ENCODE measurements around the gene FOXQ1.

FOXQ1 gene

DNA sequence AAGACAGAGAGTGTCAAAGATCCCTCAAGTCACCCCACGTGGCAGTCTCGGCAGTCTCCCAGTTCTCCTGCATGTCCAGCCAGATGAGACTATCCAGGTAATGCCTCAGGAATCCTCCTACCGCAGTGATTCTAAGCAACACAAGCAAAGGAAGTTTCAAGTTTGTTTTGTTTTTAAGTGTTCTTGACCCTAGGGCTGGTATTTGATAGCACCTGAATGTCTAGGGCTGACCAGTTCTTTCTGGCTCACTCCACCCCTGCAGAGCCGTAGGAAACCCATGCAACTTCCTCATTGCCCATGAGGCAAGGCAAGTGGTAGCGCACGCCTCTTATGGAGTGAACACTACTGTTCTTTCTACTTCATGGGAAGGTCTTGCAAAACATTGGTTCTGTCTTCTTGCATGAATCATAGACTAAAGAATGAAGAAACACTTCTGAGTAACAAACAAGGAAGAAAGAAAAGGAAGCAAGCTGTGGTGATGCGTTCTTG lies 24.8 kb upstream of the FOXQ1 start:
- TF ChIP-seq ZSCAN16 (tag by site-specific recombination; IDR thresholded peaks at IDR 0.05) (no peak), ZNF146 (tag by site-specific recombination; IDR thresholded peaks at IDR 0.05) (no peak), KLF10 (tag by site-specific recombination; IDR thresholded peaks at IDR 0.05) (no peak), ZNF266 (tag by site-specific recombination; IDR thresholded peaks at IDR 0.05; ENCODE audit: low read depth) (no peak), EGR2 (tag by site-specific recombination; IDR thresholded peaks at IDR 0.05; ENCODE audit: low read depth) (no peak)
- Histone ChIP-seq H3K27ac (ENCODE audit: extremely low read depth, low read depth, low read length) (no peak overlapping the region), H3K36me3 (ENCODE audit: control insufficient read depth in 2 of 2, insufficient read depth in 1 of 2, low read length in 2 of 2) (no peaks in the 10 kb centered on the region), H3K4me3 (ENCODE audit: low read depth, low read length) (no peak overlapping the region), H3K4me1 (ENCODE audit: control insufficient read depth, insufficient read depth, low read length) (no peaks in the 10 kb centered on the region), H3K9me3 (ENCODE audit: control insufficient read depth, insufficient read depth, low read depth, low read length) (no peaks in the 10 kb centered on the region)
- ChIA-PET CTCF (interaction anchor here (0.6 to 0.7 kb wide), 2 partner anchors 150 to 289 kb away, joined by 3 read pairs; no protein-coding TSS in a partner anchor), POLR2A (no interaction called here)

- ChIA-PET CTCF (no interaction called here), POLR2A (interaction anchor here (0.6 kb wide), 1 partner anchor 19 kb away, joined by 3 read pairs; no protein-coding TSS in a partner anchor)
- Histone ChIP-seq H3K27ac (ENCODE audit: extremely low read depth, low read depth, low read length) (no peak overlapping the region), H3K9me3 (ENCODE audit: control insufficient read depth, insufficient read depth, low read depth, low read length) (no peaks in the 10 kb centered on the region), H3K4me3 (ENCODE audit: low read depth, low read length) (no peak overlapping the region), H3K36me3 (ENCODE audit: control insufficient read depth in 2 of 2, insufficient read depth in 1 of 2, low read length in 2 of 2) (no peaks in the 10 kb centered on the region), H3K4me1 (ENCODE audit: control insufficient read depth, insufficient read depth, low read length) (peaks cover 3% of the 10 kb centered on the region)
- TF ChIP-seq, protein P1, sequence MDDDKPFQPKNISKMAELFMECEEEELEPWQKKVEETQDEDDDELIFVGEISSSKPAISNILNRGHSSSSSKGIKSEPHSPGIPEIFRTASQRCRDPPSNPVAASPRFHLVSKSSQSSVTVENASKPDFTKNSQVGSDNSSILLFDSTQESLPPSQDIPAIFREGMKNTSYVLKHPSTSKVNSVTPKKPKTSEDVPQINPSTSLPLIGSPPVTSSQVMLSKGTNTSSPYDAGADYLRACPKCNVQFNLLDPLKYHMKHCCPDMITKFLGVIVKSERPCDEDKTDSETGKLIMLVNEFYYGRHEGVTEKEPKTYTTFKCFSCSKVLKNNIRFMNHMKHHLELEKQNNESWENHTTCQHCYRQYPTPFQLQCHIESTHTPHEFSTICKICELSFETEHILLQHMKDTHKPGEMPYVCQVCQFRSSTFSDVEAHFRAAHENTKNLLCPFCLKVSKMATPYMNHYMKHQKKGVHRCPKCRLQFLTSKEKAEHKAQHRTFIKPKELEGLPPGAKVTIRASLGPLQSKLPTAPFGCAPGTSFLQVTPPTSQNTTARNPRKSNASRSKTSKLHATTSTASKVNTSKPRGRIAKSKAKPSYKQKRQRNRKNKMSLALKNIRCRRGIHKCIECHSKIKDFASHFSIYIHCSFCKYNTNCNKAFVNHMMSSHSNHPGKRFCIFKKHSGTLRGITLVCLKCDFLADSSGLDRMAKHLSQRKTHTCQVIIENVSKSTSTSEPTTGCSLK (tag by site-specific recombination; IDR thresholded peaks at IDR 0.05) = no peak
- TF ChIP-seq ZNF248 (tag by site-specific recombination; IDR thresholded peaks at IDR 0.05) (no peak), ZNF426 (tag by site-specific recombination; IDR thresholded peaks at IDR 0.05) (no peak), ZNF324 (tag by site-specific recombination; IDR thresholded peaks at IDR 0.05) (no peak), ZNF843 (tag by site-specific recombination; IDR thresholded peaks at IDR 0.05) (no peak), ZNF549 (tag by site-specific recombination; IDR thresholded peaks at IDR 0.05) (no peak), ZNF561 (tag by site-specific recombination; IDR thresholded peaks at IDR 0.05; ENCODE audit: borderline replicate concordance) (no peak), REPIN1 (tag by site-specific recombination; IDR thresholded peaks at IDR 0.05; ENCODE audit: low read depth) (no peak), ZNF10 (tag by site-specific recombination; IDR thresholded peaks at IDR 0.05) (no peak), BCL11A (tag by site-specific recombination; IDR thresholded peaks at IDR 0.05; ENCODE audit: low read depth) (no peak), ZSCAN23 (tag by site-specific recombination; IDR thresholded peaks at IDR 0.05) (no peak)
- TF ChIP-seq, protein P2, sequence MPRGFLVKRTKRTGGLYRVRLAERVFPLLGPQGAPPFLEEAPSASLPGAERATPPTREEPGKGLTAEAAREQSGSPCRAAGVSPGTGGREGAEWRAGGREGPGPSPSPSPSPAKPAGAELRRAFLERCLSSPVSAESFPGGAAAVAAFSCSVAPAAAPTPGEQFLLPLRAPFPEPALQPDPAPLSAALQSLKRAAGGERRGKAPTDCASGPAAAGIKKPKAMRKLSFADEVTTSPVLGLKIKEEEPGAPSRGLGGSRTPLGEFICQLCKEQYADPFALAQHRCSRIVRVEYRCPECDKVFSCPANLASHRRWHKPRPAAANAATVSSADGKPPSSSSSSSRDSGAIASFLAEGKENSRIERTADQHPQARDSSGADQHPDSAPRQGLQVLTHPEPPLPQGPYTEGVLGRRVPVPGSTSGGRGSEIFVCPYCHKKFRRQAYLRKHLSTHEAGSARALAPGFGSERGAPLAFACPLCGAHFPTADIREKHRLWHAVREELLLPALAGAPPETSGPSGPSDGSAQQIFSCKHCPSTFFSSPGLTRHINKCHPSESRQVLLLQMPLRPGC (tag by site-specific recombination; IDR thresholded peaks at IDR 0.05) = no peak
Measured at GRCh38 chr6:1290086-1290485, 21.8 kb upstream of the FOXQ1 start.

- H3K36me3 ChIP-seq (ENCODE audit: control insufficient read depth in 2 of 2, insufficient read depth in 1 of 2, low read length in 2 of 2) = no peaks in the 10 kb centered on the region
- POLR2A ChIA-PET = interaction anchor here (0.6 kb wide), 1 partner anchor 18 kb away, joined by 3 read pairs; no protein-coding TSS in a partner anchor
- H3K4me1 ChIP-seq (ENCODE audit: control insufficient read depth, insufficient read depth, low read length) = peaks cover 10% of the 10 kb centered on the region
- CTCF ChIA-PET = interaction anchor here (0.8 to 1.2 kb wide), 2 partner anchors 21 to 22 kb away, joined by 3 to 4 read pairs; partner anchors contain the start of gene FOXQ1
- H3K27ac ChIP-seq (ENCODE audit: extremely low read depth, low read depth, low read length) = no peak overlapping the region
- H3K4me3 ChIP-seq (ENCODE audit: low read depth, low read length) = no peak overlapping the region
- H3K9me3 ChIP-seq (ENCODE audit: control insufficient read depth, insufficient read depth, low read depth, low read length) = no peaks in the 10 kb centered on the region
- TF ChIP-seq ZNF830 (tag by site-specific recombination; IDR thresholded peaks at IDR 0.05; ENCODE audit: low read depth) = no peak
- no peak for TF ChIP-seq ZBTB6 (tag by site-specific recombination; IDR thresholded peaks at IDR 0.05)
- no peak for TF ChIP-seq ZNF114 (tag by site-specific recombination; IDR thresholded peaks at IDR 0.05)
- no peak for TF ChIP-seq ZNF530 (tag by site-specific recombination; IDR thresholded peaks at IDR 0.05; ENCODE audit: low read depth)
- TF ChIP-seq GLI2 (tag by site-specific recombination; IDR thresholded peaks at IDR 0.05; ENCODE audit: borderline replicate concordance, low read depth) = no peak
- TF ChIP-seq ZNF596 (tag by site-specific recombination; IDR thresholded peaks at IDR 0.05) = no peak
- TF ChIP-seq ZNF214 (tag by site-specific recombination; IDR thresholded peaks at IDR 0.05; ENCODE audit: borderline replicate concordance) = no peak
- no peak for TF ChIP-seq ZBTB17 (tag by site-specific recombination; IDR thresholded peaks at IDR 0.05)
- TF ChIP-seq ZNF202 (tag by site-specific recombination; IDR thresholded peaks at IDR 0.05; ENCODE audit: borderline replicate concordance) = no peak
- no peak for TF ChIP-seq ZSCAN4 (tag by site-specific recombination; IDR thresholded peaks at IDR 0.05)
Measured at GRCh38 chr6:1290805-1291204, 21.1 kb upstream of the FOXQ1 start.
